Fibroblast of skin of abdomen (primary cell): Measurements from ENCODE around the gene QSOX1.

Source experiments
- DNase-seq: peaks from one replicate; pipeline ENCODE4 v3.0.0-alpha.2; 2013

Gene QSOX1

GRCh38 chr1:180151508-180151907 is 3.2 kb upstream of the QSOX1 start:
- DNase-seq, result peak; percentile 92

GRCh38 chr1:180152588-180152987 is 2.1 kb upstream of the QSOX1 start:
- DNase-seq, result no peak

- no peak for DNase-seq
Measured at GRCh38 chr1:180153032-180153431, 1.6 kb upstream of the QSOX1 start.

GRCh38 chr1:180154003-180154324 is 705 bp upstream of the QSOX1 start:
- DNase-seq, result no peak

GRCh38 chr1:180155182-180155682 is 563 bp downstream of the QSOX1 start:
- DNase-seq, result no peak

- no peak for DNase-seq
Measured at GRCh38 chr1:180156201-180156600, 1.5 kb downstream of the QSOX1 start.

- peak; percentile 78 for DNase-seq
Measured at GRCh38 chr1:180156631-180157091, 2.0 kb downstream of the QSOX1 start.

GRCh38 chr1:180157108-180157507 is 2.4 kb downstream of the QSOX1 start:
- peak; percentile 64 for DNase-seq

- no peak for DNase-seq
Measured at GRCh38 chr1:180157576-180158057, 2.9 kb downstream of the QSOX1 start.

- DNase-seq, result no peak
Measured at GRCh38 chr1:180158149-180159147, 3.8 kb downstream of the QSOX1 start.

GRCh38 chr1:180160357-180160756 is 5.7 kb downstream of the QSOX1 start:
- no peak for DNase-seq

- DNase-seq, result no peak
Measured at GRCh38 chr1:180163041-180163440, 8.4 kb downstream of the QSOX1 start.

- DNase-seq, result no peak
Measured at GRCh38 chr1:180165096-180165495, 10.4 kb downstream of the QSOX1 start.

GRCh38 chr1:180165509-180166435 is 11.1 kb downstream of the QSOX1 start:
- no peak for DNase-seq

GRCh38 chr1:180166436-180166800 is 11.7 kb downstream of the QSOX1 start:
- DNase-seq, result no peak

- DNase-seq, result no peak
Measured at GRCh38 chr1:180167021-180167701, 12.5 kb downstream of the QSOX1 start.

- DNase-seq, result no peak
Measured at GRCh38 chr1:180167721-180168467, 13.2 kb downstream of the QSOX1 start.

- no peak for DNase-seq
Measured at GRCh38 chr1:180168786-180169639, 14.3 kb downstream of the QSOX1 start.

GRCh38 chr1:180169640-180170195 is 15.0 kb downstream of the QSOX1 start:
- no peak for DNase-seq

GRCh38 chr1:180170546-180171151 is 16.0 kb downstream of the QSOX1 start:
- DNase-seq, result no peak
